ENCODE results near the gene UPK1B. TPM values are rescaled to one million over a fixed set of nuclear protein-coding genes. Genes with fewer than 3 reads are reported as not detected.

Gene UPK1B
- total and polyA plus RNA-seq, 2 donors (not counting 3 experiments of a cell fraction or from before 2014, with no cell fraction given) = not detected

DNA sequence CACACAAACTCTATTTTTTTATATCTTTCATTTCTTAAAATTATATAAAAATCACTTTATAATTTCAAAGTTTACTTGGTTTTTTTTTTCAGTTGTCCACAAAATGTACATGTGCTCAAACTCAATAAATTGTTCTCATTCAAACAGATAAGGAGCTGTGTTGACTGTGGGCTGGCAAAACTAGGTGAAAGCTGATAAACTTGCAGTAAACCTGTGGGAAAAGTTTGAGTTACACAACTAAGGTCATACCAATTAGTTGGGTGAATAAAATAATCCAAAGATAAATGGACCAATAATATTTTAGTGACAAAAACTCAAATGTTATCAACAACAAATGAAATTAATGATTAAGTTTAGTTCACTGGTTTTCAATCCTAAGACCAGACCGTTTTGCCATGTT, 12.6 kb upstream of the UPK1B start:
- Histone ChIP-seq H4K20me1 (replicated peaks; ENCODE audit: control insufficient read depth, extremely low read depth, insufficient read depth, low read length) (no peaks in the 10 kb centered on the region), H2AFZ (ENCODE audit: low read depth, low read length) (no peak overlapping the region), H3K9me3 (replicated peaks; ENCODE audit: control insufficient read depth, insufficient read depth, low read length) (no peaks in the 10 kb centered on the region), H3K36me3 (ENCODE audit: control insufficient read depth in 2 of 2, extremely low read depth in 1 of 2, insufficient read depth in 2 of 2, low read length in 2 of 2) (no peaks in the 10 kb centered on the region), H3K9me1 (replicated peaks; ENCODE audit: control insufficient read depth, extremely low read depth, insufficient read depth, low read length) (no peaks in the 10 kb centered on the region), H3K27me3 (ENCODE audit: control insufficient read depth in 2 of 2, insufficient read depth in 2 of 2, low read length in 2 of 2) (no peaks in the 10 kb centered on the region), H3K4me3 (replicated peaks in 1 of 3; ENCODE audit: insufficient read depth in 1 of 3, low read depth in 1 of 3, low read length in 3 of 3) (no peak overlapping the region), H3K27ac (ENCODE audit: insufficient read depth, low read depth, low read length) (no peak overlapping the region), H3K79me2 (ENCODE audit: control insufficient read depth, insufficient read depth, low read length) (no peaks in the 10 kb centered on the region), H3K4me1 (ENCODE audit: control insufficient read depth, extremely low read depth, insufficient read depth, low read length) (no peaks in the 10 kb centered on the region), H3K9ac (replicated peaks; ENCODE audit: extremely low read depth, insufficient read depth, low read length) (no peak overlapping the region), H3K4me2 (ENCODE audit: insufficient read depth, low read length) (no peak overlapping the region)
- intact Hi-C loops (cut with micrococcal nuclease) (no loop called here), dilution Hi-C loops (cut with MboI; ENCODE audit: extremely low pct_ligation_motif_present, low sequenced_read_pairs) (no loop called here)
- DNase-seq (ENCODE audit: low read depth, low spot score) (no peak), FAIRE-seq (no peak)
- POLR2A ChIA-PET = no interaction called here
- BruUV-seq (replicated peaks) = no TSS peak
- TF ChIP-seq, protein P1, sequence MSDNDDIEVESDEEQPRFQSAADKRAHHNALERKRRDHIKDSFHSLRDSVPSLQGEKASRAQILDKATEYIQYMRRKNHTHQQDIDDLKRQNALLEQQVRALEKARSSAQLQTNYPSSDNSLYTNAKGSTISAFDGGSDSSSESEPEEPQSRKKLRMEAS (IDR thresholded peaks at IDR 0.05; ENCODE audit: insufficient read depth, insufficient read length) = no peak
- TF ChIP-seq GATA2 (IDR thresholded peaks at IDR 0.05; ENCODE audit: insufficient read depth, insufficient read length, low read depth, low read length) (no peak), JUN (IDR thresholded peaks at IDR 0.05; ENCODE audit: borderline replicate concordance, insufficient read depth, insufficient read length, low read depth) (no peak), EZH2 (IDR thresholded peaks at IDR 0.05; ENCODE audit: borderline replicate concordance, low read depth, low read length, severe bottlenecking) (no peak), POLR2A (IDR thresholded peaks at IDR 0.05; ENCODE audit: low read depth, low read length) (no peak)
- TF ChIP-seq, protein P2, sequence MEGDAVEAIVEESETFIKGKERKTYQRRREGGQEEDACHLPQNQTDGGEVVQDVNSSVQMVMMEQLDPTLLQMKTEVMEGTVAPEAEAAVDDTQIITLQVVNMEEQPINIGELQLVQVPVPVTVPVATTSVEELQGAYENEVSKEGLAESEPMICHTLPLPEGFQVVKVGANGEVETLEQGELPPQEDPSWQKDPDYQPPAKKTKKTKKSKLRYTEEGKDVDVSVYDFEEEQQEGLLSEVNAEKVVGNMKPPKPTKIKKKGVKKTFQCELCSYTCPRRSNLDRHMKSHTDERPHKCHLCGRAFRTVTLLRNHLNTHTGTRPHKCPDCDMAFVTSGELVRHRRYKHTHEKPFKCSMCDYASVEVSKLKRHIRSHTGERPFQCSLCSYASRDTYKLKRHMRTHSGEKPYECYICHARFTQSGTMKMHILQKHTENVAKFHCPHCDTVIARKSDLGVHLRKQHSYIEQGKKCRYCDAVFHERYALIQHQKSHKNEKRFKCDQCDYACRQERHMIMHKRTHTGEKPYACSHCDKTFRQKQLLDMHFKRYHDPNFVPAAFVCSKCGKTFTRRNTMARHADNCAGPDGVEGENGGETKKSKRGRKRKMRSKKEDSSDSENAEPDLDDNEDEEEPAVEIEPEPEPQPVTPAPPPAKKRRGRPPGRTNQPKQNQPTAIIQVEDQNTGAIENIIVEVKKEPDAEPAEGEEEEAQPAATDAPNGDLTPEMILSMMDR (IDR thresholded peaks at IDR 0.05; ENCODE audit: extremely low read depth in 1 of 2, insufficient read depth in 1 of 2, low read depth in 1 of 2, low read length in 2 of 2) = no peak
- CTCF ChIA-PET = interaction anchor here (2.1 kb wide), 1 partner anchor 17 kb away, joined by 7 read pairs; no protein-coding TSS in a partner anchor
